ENCODE results near the gene OSBPL5. TPM values are rescaled to one million over a fixed set of nuclear protein-coding genes. Genes with fewer than 3 reads are reported as not detected.

Gene OSBPL5
- total RNA-seq, 4 donors from 2014 or later: 14.1 to 67.6 (median 31.8) TPM

- no peak for TF ChIP-seq CTCF (IDR thresholded peaks at IDR 0.05)
- ATAC-seq (ENCODE audit: low FRiP score) (no peak), DNase-seq (ENCODE audit: low spot score) (no peak)
Measured at GRCh38 chr11:3101921-3102640, 63.0 kb downstream of the OSBPL5 start.

GRCh38 chr11:3099178-3099577 is 65.9 kb downstream of the OSBPL5 start:
- DNase-seq (ENCODE audit: low spot score) (no peak), ATAC-seq (ENCODE audit: low FRiP score) (no peak)
- no peak for TF ChIP-seq CTCF (IDR thresholded peaks at IDR 0.05)

- ATAC-seq (ENCODE audit: low FRiP score) (no peak), DNase-seq (ENCODE audit: low spot score) (peak; percentile 3)
- no peak for TF ChIP-seq CTCF (IDR thresholded peaks at IDR 0.05)
Measured at GRCh38 chr11:3096909-3097530, 68.1 kb downstream of the OSBPL5 start.

GRCh38 chr11:3095712-3096361 is 69.3 kb downstream of the OSBPL5 start:
- no peak for TF ChIP-seq CTCF (IDR thresholded peaks at IDR 0.05)
- DNase-seq (ENCODE audit: low spot score): peak; percentile 20
- no peak for ATAC-seq (ENCODE audit: low FRiP score)

GRCh38 chr11:3094223-3094824 is 70.8 kb downstream of the OSBPL5 start:
- TF ChIP-seq CTCF (IDR thresholded peaks at IDR 0.05): no peak
- no peak for DNase-seq (ENCODE audit: low spot score)
- ATAC-seq (ENCODE audit: low FRiP score): no peak

GRCh38 chr11:3093281-3094191 is 71.6 kb downstream of the OSBPL5 start:
- TF ChIP-seq CTCF (IDR thresholded peaks at IDR 0.05): no peak
- DNase-seq (ENCODE audit: low spot score) (no peak), ATAC-seq (ENCODE audit: low FRiP score) (no peak)

Data from omental fat pad (tissue), 4 donors.